ENCODE measurements around the gene CRYAB.

Gene CRYAB

DNA sequence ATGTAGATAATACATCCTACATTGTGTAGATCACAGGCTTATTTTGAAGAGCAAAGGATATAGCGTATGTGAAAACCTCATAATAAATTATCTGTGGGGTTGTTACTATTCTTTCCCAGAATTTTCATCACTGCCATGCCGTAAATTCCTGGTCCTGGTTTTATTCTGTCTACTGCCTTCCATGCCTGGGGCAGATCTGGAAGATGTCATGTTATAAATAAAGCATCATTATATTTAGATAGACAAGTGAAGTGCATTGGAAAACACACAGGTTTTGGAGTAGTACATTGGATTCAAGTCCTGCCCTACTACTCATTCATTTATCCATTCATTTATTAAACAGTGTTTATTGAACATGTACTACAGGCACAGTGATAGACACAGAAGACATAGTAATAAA lies 9.3 kb upstream of the CRYAB start:
- TF ChIP-seq, protein P1, sequence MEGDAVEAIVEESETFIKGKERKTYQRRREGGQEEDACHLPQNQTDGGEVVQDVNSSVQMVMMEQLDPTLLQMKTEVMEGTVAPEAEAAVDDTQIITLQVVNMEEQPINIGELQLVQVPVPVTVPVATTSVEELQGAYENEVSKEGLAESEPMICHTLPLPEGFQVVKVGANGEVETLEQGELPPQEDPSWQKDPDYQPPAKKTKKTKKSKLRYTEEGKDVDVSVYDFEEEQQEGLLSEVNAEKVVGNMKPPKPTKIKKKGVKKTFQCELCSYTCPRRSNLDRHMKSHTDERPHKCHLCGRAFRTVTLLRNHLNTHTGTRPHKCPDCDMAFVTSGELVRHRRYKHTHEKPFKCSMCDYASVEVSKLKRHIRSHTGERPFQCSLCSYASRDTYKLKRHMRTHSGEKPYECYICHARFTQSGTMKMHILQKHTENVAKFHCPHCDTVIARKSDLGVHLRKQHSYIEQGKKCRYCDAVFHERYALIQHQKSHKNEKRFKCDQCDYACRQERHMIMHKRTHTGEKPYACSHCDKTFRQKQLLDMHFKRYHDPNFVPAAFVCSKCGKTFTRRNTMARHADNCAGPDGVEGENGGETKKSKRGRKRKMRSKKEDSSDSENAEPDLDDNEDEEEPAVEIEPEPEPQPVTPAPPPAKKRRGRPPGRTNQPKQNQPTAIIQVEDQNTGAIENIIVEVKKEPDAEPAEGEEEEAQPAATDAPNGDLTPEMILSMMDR (IDR thresholded peaks at IDR 0.05; ENCODE audit: control extremely low read depth, extremely low read depth, low read depth, missing control alignments), result no peak
- no peak for DNase-seq (ENCODE audit: extremely low spot score)
- ChIA-PET CTCF (interaction anchor here (0.8 to 1.0 kb wide), 3 partner anchors 9 to 61 kb away, joined by 3 read pairs; partner anchors contain the start of gene CRYAB), POLR2A (no interaction called here)

DNA sequence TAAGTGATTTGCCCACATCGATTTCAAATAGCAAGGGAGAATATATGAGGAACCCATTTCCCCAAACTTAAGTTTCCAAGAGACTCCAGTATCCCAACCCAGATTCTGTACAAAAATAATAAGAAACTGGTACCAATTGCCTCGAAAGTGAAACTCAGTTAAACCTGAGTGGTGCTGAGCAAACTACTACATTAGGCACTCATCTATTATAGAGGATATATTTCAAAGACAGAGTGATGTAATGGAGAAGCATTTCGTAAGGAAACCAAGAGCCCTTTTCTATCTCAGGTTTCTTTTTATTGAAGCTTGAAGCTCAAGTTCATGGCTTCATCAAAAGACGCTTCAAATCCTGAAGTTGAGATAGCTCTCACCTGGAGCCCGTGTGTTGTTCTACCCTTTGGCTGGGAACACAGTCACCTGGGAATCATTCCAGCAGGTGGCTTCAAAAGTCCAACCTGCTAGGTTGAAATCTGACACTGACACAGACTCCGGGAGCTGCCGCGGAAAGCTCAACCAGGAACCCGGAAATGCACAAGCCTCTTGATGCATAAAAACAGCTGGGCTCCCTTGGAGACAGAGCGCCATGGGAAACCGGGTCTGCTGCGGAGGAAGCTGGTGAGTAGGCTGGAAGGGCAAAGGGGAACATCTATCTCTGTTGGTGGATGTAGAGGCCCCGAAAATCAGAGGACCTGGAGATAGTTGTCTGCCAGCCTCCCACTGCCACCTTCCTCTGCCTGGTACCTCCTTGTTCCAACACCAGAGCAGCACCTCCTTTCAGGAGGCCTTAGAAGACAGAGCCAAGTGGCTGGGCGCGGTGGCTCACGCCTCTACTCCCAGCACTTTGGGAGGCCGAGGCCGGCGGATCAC lies 7.1 kb upstream of the CRYAB start, which contains the start of gene C11orf52:
Gene C11orf52 (plus strand): TSS at position 524 of the 867 bp plus-strand sequence. CDS start 60 bp downstream, at position 584.
- TF ChIP-seq, protein P1 (IDR thresholded peaks at IDR 0.05; ENCODE audit: control extremely low read depth, extremely low read depth, low read depth, missing control alignments), result no peak
- CTCF ChIA-PET, result interaction anchor here (0.9 to 2.1 kb wide), 4 partner anchors 8 to 16 kb away, joined by 3 to 8 read pairs (median 4); no protein-coding TSS in a partner anchor
- no peak for DNase-seq (ENCODE audit: extremely low spot score)
- POLR2A ChIA-PET, result no interaction called here

DNA sequence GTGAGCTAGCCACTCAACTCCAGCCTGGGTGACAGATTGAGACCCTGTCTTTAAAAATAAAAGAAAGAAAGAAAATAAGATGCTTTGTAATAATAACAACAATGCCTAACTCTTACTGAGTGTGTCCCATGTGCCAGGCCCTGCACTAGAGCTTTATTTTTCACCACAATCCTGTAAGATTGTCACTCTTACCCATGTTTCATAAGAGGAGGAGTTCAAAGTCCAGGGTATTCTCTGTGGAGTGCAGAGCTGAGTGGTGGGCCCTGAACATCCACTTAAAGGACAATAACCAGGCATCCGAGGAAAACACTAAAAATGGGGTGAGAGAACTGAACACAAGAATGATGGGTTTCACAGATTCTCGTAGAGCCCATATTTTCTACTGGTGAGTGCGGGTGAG lies 6.2 kb upstream of the CRYAB start:
- ChIA-PET POLR2A (no interaction called here), CTCF (interaction anchor here (0.9 to 2.1 kb wide), 2 partner anchors 9 to 14 kb away, joined by 3 to 8 read pairs; no protein-coding TSS in a partner anchor)
- TF ChIP-seq, protein P1 (IDR thresholded peaks at IDR 0.05; ENCODE audit: control extremely low read depth, extremely low read depth, low read depth, missing control alignments), result no peak
- no peak for DNase-seq (ENCODE audit: extremely low spot score)

DNA sequence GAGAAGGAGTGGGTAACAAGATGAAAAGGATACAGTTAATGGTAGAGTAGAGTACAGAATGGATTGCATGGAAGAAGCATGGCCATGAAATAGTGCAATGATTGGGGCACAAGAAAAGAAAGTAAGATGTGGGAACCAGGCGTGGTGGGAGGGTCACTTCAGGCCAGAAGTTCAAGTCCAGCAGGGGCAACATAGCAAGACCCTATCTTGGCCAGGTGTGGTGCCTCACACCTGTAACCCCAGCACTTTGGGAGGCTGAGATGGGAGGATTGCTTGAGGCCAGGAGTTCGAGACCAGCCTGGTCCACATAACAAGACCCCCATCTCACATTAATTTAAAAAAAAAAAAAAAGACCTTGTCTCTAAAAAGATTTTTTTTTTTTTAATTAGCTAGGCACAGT lies 5.7 kb upstream of the CRYAB start:
- POLR2A ChIA-PET, result no interaction called here
- no peak for DNase-seq (ENCODE audit: extremely low spot score)

DNA sequence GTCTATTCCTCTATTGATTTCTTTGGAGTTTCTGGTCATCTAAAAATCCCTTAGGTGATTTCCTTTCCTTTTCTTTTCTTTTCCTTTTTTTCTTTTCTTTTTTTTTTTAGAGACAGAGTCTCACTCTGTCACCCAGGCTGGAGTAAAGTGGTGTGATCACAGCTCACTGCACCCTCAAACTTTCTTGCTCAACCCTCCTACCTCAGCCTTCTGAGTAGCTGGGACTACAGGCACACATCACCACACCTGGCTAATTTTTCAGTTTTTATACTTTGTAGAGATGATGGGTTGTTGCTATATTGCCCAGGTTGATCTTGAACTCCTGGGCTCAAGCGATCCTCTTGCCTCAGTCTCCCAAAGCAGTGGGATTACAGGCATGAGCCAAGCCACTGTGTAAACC lies 5.2 kb upstream of the CRYAB start:
- POLR2A ChIA-PET, result no interaction called here
- no peak for DNase-seq (ENCODE audit: extremely low spot score)
- TF ChIP-seq, protein P1 (IDR thresholded peaks at IDR 0.05; ENCODE audit: control extremely low read depth, extremely low read depth, low read depth, missing control alignments), result no peak
- CTCF ChIA-PET, result no interaction called here

More for the DNA sequence above, 5.7 kb upstream of the CRYAB start:
- TF ChIP-seq, protein P1 (IDR thresholded peaks at IDR 0.05; ENCODE audit: control extremely low read depth, extremely low read depth, low read depth, missing control alignments), result no peak
- CTCF ChIA-PET, result interaction anchor here (0.9 to 2.1 kb wide), 2 partner anchors 9 to 15 kb away, joined by 3 to 8 read pairs; no protein-coding TSS in a partner anchor

DNA sequence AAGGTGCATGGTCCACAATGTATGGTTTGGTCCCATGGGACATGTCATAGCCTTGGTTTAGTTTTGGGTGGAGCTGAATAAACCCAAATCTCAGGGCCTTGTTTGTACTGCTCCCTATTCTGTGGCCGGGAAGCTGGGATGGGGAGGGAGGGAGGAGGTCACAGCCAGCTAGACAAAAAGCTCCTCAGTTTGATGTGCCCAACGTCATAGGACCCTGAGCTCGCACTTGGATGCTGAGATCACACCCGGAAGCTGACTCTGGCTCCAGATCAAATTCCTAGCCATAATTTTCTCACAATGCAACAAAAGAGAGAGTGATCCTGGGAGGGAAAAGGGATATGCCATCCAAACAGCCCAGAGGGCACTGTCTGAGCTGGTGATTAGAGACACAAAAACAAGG lies 2.4 kb upstream of the CRYAB start:
- TF ChIP-seq, protein P1 (IDR thresholded peaks at IDR 0.05; ENCODE audit: control extremely low read depth, extremely low read depth, low read depth, missing control alignments), result no peak
- POLR2A ChIA-PET, result no interaction called here
- CTCF ChIA-PET, result interaction anchor here (1.1 to 2.9 kb wide), 6 partner anchors 8 to 68 kb away, joined by 3 to 16 read pairs (median 6); no protein-coding TSS in a partner anchor
- DNase-seq (ENCODE audit: extremely low spot score), result no peak

All from GM10248 (cell line).